Measurements from ENCODE around the gene ZNF814.
"Not testable (repeated sequence)": the region's sequence is repeated elsewhere in the genome, so short reads cannot be mapped to it uniquely, and the experiment has no call there.

Gene ZNF814

DNA sequence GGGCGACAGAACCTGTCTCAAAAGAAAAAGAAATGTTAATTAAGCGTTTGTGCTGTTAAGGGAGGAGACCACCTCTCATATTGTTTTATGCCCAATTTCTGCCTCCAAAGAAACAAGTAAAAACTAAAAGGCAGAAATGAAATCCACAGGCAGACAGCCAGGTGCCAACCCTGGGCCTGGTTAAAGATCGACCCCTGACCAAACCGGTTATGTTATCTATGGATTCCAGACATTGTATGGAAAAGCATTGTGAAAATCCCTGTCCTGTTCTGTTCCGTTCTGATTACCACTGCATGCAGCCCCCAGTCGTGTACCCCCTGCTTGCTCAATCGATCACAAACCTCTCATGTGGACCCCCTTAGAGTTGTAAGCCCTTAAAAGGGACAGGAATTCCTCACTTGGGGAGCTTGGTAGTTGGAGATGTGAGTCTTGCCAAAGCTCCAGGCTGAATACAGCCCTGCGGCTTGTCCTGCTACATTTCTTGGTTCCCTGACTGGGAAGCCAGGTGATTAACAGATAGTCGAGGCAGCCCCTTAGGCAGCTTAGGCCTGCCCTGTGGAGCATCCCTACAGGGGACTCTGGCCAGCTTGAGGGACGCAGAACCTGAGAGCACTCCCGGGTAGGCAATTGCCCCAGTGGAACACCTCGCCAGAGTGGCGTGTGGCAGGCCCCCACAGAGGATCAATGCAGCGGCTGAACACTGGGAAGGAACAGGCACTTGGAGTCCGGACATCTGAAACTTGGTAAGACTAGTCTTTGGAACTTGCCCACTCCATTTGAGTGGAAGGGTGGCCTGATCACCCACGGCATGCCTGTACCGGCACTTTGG lies 73.4 kb downstream of the ZNF814 start:
- DNase-seq: no peak

DNA sequence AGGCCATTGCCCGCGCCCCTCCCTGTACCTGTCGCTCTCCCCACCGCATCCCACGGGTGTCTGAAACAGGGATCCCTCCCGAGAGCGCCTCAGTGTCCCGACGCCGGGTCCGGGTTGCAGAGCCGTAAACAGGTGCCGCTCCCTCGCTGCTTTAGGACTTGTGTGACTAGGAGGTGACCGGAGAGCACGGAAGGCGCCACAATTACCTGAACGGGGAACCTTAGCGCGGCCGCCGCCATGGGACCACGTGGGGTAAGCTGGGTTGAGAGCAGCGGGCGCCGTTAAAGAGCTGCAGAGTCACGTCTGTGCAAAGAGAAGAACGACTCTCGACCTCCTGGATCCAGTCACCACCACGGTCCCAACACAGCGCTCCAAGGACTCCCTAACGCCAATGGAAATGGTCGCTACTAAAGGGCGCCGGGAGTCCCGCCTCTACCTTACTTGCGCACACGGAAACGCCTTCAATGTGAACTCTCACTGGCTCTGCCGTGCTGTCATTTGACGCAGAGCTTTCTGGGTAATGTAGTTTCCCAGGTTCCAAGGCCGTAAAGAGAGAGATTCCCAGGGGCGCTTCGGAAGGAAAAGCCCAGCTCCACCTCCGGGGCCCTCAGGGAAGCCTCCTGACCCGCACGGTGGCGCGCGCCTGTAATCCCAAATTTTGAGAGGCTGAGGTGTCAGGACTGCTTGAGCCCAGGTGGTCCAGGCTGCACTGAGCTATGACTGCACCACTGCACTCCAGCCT lies 74.2 kb downstream of the ZNF814 start, which contains the start of gene ZNF552:
TSS of gene ZNF552 (minus strand) at position 409 of the 742 bp plus-strand sequence. CDS start at position 239, 170 bp downstream.
- DNase-seq: peak; percentile 79

DNA sequence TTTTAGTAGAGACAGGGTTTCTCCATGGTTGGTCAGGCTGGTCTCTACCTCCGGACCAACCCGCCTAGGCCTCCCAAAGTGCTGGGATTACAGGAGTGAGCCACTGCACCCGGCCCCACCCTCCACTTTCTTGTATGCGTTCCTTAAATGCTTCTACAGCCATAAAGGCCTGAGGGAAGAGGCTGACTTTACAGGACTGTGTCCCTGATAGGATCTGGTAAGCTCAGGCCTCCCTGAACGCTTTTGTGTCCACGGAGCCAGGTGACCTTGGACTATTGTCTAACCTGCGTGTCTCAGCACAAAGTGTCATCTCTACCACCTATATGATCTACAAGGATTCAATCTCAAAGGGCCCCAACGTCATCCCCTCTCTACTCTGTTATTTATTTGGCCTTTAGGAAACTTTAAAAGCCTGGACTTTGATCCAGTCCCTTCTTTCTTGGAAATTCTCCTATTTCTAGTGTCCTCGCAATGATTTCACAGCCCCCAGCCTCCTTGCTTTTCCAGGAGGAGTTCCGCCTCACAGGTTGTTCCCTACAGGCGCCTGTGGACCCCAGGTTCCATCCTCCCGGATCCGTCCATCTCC lies 74.8 kb downstream of the ZNF814 start:
- no peak for DNase-seq

DNA sequence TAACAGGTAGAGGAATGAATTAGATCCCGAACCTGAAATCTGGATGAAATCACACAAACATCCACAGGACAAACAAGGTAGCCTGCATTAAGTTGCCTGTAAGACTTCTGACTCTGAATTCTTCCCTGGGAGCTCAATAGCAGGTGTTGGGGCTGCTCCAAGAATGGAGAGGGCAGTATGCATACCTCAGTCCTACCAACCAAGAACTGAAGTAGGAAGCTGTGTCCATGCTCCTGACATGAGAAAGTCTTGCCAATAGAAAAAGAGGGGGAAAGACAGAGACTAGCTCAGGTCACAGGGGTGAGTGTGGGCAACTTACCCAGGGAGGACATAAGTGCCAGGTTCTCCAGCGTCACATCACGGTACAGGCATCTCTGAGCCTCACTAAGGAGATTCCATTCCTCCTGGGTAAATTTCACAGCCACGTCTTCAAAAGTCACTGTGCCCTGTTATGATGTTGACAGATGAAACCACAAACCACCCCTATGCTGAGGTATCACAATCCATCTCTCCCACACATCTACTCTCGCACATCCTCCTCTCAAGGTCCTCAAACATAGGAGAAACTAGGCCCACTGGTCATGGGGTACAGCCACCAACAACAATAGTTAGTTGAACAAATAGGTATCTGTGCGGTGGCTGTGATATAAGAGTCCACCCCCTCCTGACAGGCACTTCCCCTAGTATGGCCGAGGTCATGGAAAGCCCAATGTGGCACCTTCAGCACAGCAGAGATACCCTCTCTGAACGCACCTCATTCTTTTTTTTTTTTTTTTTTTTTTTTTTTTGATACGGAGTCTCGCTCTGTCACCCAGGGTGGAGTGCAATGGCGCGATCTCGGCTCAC lies 75.6 kb downstream of the ZNF814 start:
- DNase-seq: not testable (repeated sequence)

DNA sequence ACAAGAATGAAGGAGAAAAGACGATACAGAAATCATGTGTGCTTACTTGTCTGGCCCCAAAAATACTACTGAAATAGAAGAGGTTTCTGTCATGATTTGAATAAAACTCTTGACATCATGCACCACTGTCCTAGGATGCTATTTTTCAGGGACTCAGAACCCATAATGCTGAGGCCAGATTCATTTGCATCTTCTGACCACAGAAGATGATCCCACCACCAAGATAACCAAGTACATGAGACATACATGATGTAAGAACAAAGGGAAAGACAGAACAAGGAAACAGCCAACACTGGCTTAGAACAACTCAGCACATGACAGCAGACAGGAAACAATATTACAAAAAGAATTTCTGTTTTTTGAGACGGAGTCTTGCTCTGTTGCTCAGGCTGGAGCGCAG lies 76.6 kb downstream of the ZNF814 start:
- DNase-seq: no peak

DNA sequence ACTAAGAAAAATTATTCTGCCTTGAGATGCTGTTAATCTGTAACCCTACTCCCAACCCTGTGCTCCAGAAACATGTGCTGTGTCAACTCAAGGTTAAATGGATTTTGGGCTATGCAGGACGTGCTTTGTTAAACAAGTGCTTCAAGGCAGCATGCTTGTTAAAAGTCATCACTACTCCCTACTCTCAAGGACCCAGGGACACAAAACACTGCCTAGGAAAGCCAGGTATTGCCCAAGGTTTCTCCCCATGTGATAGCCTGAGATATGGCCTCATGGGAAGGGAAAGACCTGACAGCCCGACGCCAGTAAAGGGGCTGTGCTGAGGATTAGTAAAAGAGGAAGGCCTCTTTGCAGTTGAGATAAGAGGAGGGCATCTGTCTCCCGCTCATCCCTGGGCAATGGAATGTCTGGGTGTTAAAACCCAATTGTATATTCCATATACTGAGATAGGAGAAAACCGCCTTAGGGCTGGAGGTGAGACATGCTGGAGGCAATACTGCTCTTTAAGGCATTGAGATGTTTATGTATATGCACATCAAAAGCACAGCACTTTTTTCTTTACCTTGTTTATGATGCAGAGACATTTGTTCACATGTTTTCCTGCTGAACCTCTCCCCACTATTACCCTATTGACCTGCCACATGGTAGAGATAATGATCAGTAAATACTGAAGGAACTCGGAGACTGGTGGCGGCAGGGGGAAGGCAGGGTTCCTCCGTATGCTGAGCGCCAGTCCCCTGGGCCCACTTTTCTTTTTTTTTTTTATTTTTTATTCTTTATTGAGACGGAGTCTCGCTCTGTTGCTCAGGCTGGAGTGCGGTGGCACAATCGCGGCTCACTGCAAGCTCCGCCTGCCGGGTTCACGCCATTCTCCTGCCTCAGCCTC lies 78.2 kb downstream of the ZNF814 start:
- not testable (repeated sequence) for DNase-seq

DNA sequence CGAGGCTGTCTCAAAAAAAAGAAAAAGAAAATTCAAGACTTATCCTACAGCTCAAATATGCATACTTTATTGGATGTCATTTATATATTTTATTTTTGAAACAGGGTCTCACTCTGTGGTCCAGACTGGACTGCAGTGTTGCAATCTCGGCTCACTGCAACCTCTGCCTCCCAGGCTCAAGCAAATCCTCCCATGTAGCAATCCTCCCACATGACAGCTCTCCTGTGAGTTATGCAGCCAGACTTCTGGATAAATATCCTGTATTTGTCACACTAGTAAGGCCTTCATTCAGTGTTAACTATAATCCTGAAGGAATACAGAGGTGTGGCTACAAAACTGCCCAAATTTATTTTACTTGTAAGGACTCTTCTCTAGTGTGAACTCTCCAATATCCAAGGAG lies 81.3 kb downstream of the ZNF814 start:
- DNase-seq: no peak

DNA sequence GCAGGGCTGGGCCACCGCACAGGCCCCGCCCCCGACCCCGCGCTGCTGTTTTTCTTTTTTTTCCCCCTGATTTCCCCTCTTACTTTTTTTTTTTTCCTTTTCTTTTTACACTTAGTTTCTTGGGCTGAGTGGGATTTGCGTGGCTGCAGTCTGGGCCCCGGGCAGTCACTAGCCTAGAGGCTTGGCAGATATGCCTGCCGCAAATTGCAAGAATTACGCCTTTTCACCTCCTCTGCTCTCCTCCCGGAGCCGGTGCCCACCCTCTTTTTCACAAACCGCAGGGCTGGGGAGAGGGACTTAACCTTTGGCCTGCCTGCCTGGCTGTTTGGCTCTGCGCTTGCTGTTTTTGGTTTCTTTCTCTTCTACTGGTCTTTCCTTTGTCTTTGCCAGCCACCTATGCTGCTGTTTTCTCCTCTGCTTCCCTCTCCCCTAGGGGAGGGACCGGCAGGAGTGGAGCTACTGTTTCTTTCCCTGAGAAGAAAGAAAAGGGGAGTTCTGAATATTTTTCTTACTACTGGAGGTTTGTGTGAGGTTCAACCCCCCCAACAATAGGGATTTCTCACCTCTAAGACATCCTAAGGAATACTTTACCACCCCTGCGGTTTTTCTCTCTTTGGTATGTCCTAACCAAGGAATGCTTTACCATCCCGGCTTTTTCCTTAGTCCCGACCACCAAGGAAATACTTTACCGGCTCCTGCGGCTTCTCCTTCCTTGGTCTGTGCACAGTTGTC lies 85.1 kb downstream of the ZNF814 start:
- DNase-seq: peak; percentile 12

DNA sequence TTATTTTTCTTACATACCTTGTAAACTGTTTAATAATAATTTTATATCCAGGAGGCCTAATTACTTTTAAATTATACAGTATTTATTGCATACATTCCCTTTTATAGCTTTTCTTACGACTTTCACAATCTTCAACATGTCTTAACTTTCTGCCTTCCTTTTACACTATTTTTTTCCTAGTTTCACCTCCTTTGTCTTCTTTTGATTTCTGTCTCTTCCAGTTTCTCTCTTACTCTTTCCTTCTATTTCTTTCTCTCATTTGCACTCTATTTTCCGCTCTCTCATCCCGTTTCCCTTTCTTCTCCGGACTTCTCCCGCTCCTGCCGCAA lies 85.6 kb downstream of the ZNF814 start:
- DNase-seq: no peak

DNA sequence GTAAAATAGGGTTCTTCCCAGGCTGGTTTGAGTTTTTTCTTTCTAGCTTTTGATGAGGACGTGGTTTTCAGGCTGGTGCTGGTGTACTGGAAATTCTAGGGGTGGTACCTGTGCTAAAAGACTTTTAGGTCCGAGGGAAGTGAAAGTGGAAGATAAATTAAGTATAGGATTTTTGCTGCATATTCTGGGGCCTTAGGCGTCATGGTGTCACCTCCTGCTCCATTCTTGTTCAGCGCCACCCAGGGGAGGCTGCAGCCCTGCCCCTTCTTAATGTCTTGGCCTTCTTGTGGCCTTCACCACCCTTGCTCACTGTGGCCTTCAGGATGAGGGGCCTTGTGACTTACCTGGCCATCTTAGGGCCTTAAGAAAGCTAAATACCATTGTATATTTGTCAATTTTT lies 86.6 kb downstream of the ZNF814 start:
- DNase-seq: no peak

DNA sequence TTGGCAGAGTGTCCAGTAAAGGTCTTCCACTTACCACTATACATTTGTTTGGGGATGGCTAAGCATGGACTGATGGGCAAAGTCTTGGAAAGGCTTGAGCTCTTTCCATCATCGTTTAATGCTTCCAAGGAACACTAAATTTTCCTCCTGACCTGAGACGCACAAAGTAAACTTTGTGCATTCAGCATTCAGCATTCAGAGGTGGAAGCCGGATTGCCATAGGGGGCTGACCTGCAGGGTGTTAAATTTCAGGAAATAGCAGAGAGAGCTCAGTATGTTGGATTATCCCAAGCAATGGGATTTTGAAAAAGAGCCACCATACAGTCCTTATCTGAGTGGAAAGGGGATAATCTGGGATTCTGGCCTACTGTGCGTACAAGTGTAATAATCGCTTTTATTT lies 88.1 kb downstream of the ZNF814 start:
- no peak for DNase-seq

Data from CD4-positive, alpha-beta T cell treated with Interleukin-6 for 4 hours (primary cell).